ENCODE measurements around the gene IFT43.

IFT43 gene

DNA sequence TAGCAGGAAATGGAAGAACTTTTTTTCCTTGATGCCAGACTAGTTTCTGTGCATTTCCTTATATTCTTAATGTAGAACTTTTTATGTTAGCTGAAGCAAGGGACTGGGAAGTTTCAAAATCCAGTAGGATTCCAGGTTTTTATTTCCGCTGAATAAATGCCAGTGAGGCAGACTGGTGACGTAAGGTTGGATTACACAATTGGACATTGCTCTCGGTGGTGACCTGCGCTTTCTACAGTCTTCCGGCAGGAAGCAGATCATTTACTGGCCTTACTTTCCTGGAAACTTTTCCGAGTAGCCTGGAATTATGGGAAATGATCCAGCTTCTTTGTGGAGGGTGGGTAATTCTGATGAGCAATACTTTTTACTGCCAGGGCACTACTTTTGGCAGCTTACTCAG lies 3.6 kb downstream of the IFT43 start:
- TF ChIP-seq TAF1 (IDR thresholded peaks at IDR 0.05; ENCODE audit: borderline replicate concordance, insufficient read depth, low read length) = no peak
- no peak for TF ChIP-seq REST (IDR thresholded peaks at IDR 0.05; ENCODE audit: insufficient read depth in 1 of 2, low read depth in 2 of 2, low read length in 2 of 2)
- no peak for TF ChIP-seq POLR2AphosphoS5 (IDR thresholded peaks at IDR 0.05; ENCODE audit: low read depth, low read length)
- no peak for TF ChIP-seq SIN3A (IDR thresholded peaks at IDR 0.05; ENCODE audit: borderline replicate concordance, insufficient read depth, low read length)
- TF ChIP-seq FOXP2 (optimal IDR thresholded peaks at IDR 0.05; ENCODE audit: borderline replicate concordance, extremely low read depth, extremely low read length, insufficient read depth) = no peak

GRCh38 chr14:75990297-75990696 lies 4.7 kb downstream of the IFT43 start:
- TF ChIP-seq POLR2AphosphoS5 (IDR thresholded peaks at IDR 0.05; ENCODE audit: low read depth, low read length) (no peak), FOXP2 (optimal IDR thresholded peaks at IDR 0.05; ENCODE audit: borderline replicate concordance, extremely low read depth, extremely low read length, insufficient read depth) (no peak)

DNA sequence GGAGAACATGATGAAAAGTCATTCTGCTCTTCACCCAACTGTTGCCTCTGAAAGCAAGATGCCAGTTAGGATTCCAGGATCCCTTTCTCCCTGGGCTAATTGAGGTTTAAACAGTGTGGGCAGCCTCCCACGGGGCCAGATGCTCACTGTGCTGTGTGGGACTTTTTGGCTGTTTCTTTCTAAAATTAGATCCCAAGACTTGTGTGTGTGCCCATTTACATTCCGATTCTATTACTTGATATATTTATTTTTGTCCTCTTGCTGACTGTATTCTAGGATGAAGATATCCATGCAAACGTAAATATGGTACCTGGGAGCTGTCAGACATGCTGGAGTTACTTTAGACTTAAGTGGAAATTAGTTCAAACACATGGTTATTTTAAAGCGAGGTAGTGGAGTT lies 6.2 kb downstream of the IFT43 start:
- TF ChIP-seq POLR2AphosphoS5 (IDR thresholded peaks at IDR 0.05; ENCODE audit: low read depth, low read length) (no peak), FOXP2 (optimal IDR thresholded peaks at IDR 0.05; ENCODE audit: borderline replicate concordance, extremely low read depth, extremely low read length, insufficient read depth) (no peak), REST (IDR thresholded peaks at IDR 0.05; ENCODE audit: insufficient read depth in 1 of 2, low read depth in 2 of 2, low read length in 2 of 2) (no peak), SIN3A (IDR thresholded peaks at IDR 0.05; ENCODE audit: borderline replicate concordance, insufficient read depth, low read length) (no peak), TAF1 (IDR thresholded peaks at IDR 0.05; ENCODE audit: borderline replicate concordance, insufficient read depth, low read length) (no peak)

GRCh38 chr14:75993567-75994041 lies 8.0 kb downstream of the IFT43 start:
- TF ChIP-seq REST (IDR thresholded peaks at IDR 0.05; ENCODE audit: insufficient read depth in 1 of 2, low read depth in 2 of 2, low read length in 2 of 2) = no peak
- no peak for TF ChIP-seq SIN3A (IDR thresholded peaks at IDR 0.05; ENCODE audit: borderline replicate concordance, insufficient read depth, low read length)
- no peak for TF ChIP-seq POLR2AphosphoS5 (IDR thresholded peaks at IDR 0.05; ENCODE audit: low read depth, low read length)
- no peak for TF ChIP-seq TAF1 (IDR thresholded peaks at IDR 0.05; ENCODE audit: borderline replicate concordance, insufficient read depth, low read length)
- TF ChIP-seq FOXP2 (optimal IDR thresholded peaks at IDR 0.05; ENCODE audit: borderline replicate concordance, extremely low read depth, extremely low read length, insufficient read depth) = no peak

- TF ChIP-seq REST (IDR thresholded peaks at IDR 0.05; ENCODE audit: insufficient read depth in 1 of 2, low read depth in 2 of 2, low read length in 2 of 2) (no peak), TAF1 (IDR thresholded peaks at IDR 0.05; ENCODE audit: borderline replicate concordance, insufficient read depth, low read length) (no peak), FOXP2 (optimal IDR thresholded peaks at IDR 0.05; ENCODE audit: borderline replicate concordance, extremely low read depth, extremely low read length, insufficient read depth) (no peak), SIN3A (IDR thresholded peaks at IDR 0.05; ENCODE audit: borderline replicate concordance, insufficient read depth, low read length) (no peak), POLR2AphosphoS5 (IDR thresholded peaks at IDR 0.05; ENCODE audit: low read depth, low read length) (no peak)
These were observed 9.9 kb downstream of the IFT43 start for GRCh38 chr14:75995372-75996041.

Data from PFSK-1 (cell line).